Measurements from ENCODE around the gene TNIP1.

GRCh38 chr5:150992705-150993104 lies 88.1 kb downstream of the TNIP1 start:
- no peak for TF ChIP-seq EZH2 (IDR thresholded peaks at IDR 0.05; ENCODE audit: borderline replicate concordance, low read depth, low read length, severe bottlenecking)
- TF ChIP-seq CTCF (IDR thresholded peaks at IDR 0.05; ENCODE audit: borderline replicate concordance, extremely low read depth, low read length, poor library complexity, severe bottlenecking), result no peak

All from DND-41 (cell line).